AG04450 (cell line): ENCODE data around the gene PICK1. TPM values are rescaled to one million over a fixed set of nuclear protein-coding genes. Genes with fewer than 3 reads are reported as not detected.

Experiments used
- CTCF ChIA-PET: fragments of 300-600, 350-600 bp; formaldehyde crosslinking; extraction: SDS; loops from one replicate; lab custom pipeline; 2022; ENCODE audit warnings: antibody characterized with exemption, inconsistent platforms; lab: Charles Lee
- POLR2A ChIA-PET: fragments of 350-600 bp; formaldehyde crosslinking; extraction: SDS; loops from one replicate; lab custom pipeline; 2021; ENCODE audit warnings: antibody characterized with exemption, inconsistent platforms; lab: Yijun Ruan, JAX
- DNase-seq: peaks from one replicate; pipeline ENCODE4 v3.0.0-alpha.2; 2011; ENCODE audit warnings: low read depth, low spot score
- H3K27ac ChIP-seq: one replicate; pipeline ENCODE4 v1.5.1; 2012; ENCODE audit warnings: low read depth, low read length, control low read depth
- H3K27me3 ChIP-seq: one replicate; pipeline ENCODE4 v1.6.0; 2012; ENCODE audit warnings: low read length; ENCODE audit not compliant: control insufficient read depth, insufficient read depth
- H3K4me3 ChIP-seq: 2 replicates; pipeline ENCODE4 v1.5.1; 2011; ENCODE audit warnings: mild to moderate bottlenecking, low read depth, low read length, control low read depth
- H3K9me3 ChIP-seq: 2 replicates; pipeline ENCODE4 v1.5.1; 2012; ENCODE audit warnings: low read length; ENCODE audit not compliant: control insufficient read depth, insufficient read depth
- CTCF ChIP-seq: IDR thresholded peaks from 2 replicates; pipeline ENCODE4 v1.5.1; 2011; ENCODE audit warnings: low read depth, low read length, control low read depth, inconsistent platforms
- polyA plus RNA-seq: library from polyadenylated mRNA; depleted of rRNA; stranded (reverse); fragments of >200 nt; gene quantifications from 2 replicates; pipeline ENCODE4 v1.2.3, GENCODE V29; 2011

The PICK1 gene
- polyA plus RNA-seq, 1 experiment, result 11.5 TPM

- H3K27ac ChIP-seq, result no peak overlapping the region
- POLR2A ChIA-PET, result no interaction called here
- no peak for DNase-seq
- peaks cover 3% of the 10 kb centered on the region; the same call in 1 of the 2 replicates for H3K9me3 ChIP-seq
- H3K27me3 ChIP-seq, result no peaks in the 10 kb centered on the region
- no peak for TF ChIP-seq CTCF
- H3K4me3 ChIP-seq, result no peak overlapping the region
- CTCF ChIA-PET, result no interaction called here
Measured at GRCh38 chr22:38038890-38039812, 18.1 kb upstream of the PICK1 start.

- no peak for TF ChIP-seq CTCF
- POLR2A ChIA-PET, result no interaction called here
- H3K9me3 ChIP-seq, result peaks cover 3% of the 10 kb centered on the region; the same call in 1 of the 2 replicates
- CTCF ChIA-PET, result interaction anchor here (2.3 kb wide), 1 partner anchor 11 kb away, joined by 8 read pairs; no protein-coding TSS in a partner anchor
- H3K27me3 ChIP-seq, result no peaks in the 10 kb centered on the region
- DNase-seq, result no peak
- H3K4me3 ChIP-seq, result no peak overlapping the region
- H3K27ac ChIP-seq, result no peak overlapping the region
Measured at GRCh38 chr22:38040953-38041759, 16.0 kb upstream of the PICK1 start.

- Histone ChIP-seq H3K9me3 (peaks cover 3% of the 10 kb centered on the region; the same call in 1 of the 2 replicates), H3K27me3 (peaks cover 2% of the 10 kb centered on the region), H3K4me3 (no peak overlapping the region), H3K27ac (no peak overlapping the region)
- ChIA-PET POLR2A (interaction anchor here (0.6 kb wide), 1 partner anchor 137 kb away, joined by 3 read pairs; no protein-coding TSS in a partner anchor), CTCF (interaction anchor here (2.3 kb wide), 1 partner anchor 10 kb away, joined by 8 read pairs; no protein-coding TSS in a partner anchor)
- DNase-seq, result no peak
- TF ChIP-seq CTCF, result no peak
Measured at GRCh38 chr22:38041760-38042487, 15.3 kb upstream of the PICK1 start.

GRCh38 chr22:38042488-38042790 lies 14.8 kb upstream of the PICK1 start:
- peaks cover 3% of the 10 kb centered on the region; the same call in 1 of the 2 replicates for H3K9me3 ChIP-seq
- H3K4me3 ChIP-seq, result no peak overlapping the region
- ChIA-PET POLR2A (interaction anchor here (0.6 kb wide), 1 partner anchor 137 kb away, joined by 3 read pairs; no protein-coding TSS in a partner anchor), CTCF (interaction anchor here (2.3 kb wide), 1 partner anchor 10 kb away, joined by 8 read pairs; no protein-coding TSS in a partner anchor)
- H3K27ac ChIP-seq, result no peak overlapping the region
- DNase-seq, result no peak
- H3K27me3 ChIP-seq, result peaks cover 2% of the 10 kb centered on the region
- no peak for TF ChIP-seq CTCF
